Mesodermal cell (in vitro differentiated cells): ENCODE results near the gene GOLGA6L24.
"Not testable (repeated sequence)": the region's sequence is repeated elsewhere in the genome, so short reads cannot be mapped to it uniquely, and the experiment has no call there.

Experiments
- H3K27ac ChIP-seq: 2 replicates; pipeline ENCODE4 v1.7.0; 2013; ENCODE audit warnings: mild to moderate bottlenecking, low read depth, low read length, moderate library complexity; ENCODE audit not compliant: severe bottlenecking
- H3K36me3 ChIP-seq: 2 replicates; pipeline ENCODE4 v1.7.1; 2013; ENCODE audit warnings: mild to moderate bottlenecking, low read length, moderate library complexity; ENCODE audit not compliant: control insufficient read depth, insufficient read depth
- H3K4me1 ChIP-seq: one replicate; pipeline ENCODE4 v1.7.1; 2013; ENCODE audit warnings: mild to moderate bottlenecking, low read length; ENCODE audit not compliant: insufficient read depth, control insufficient read depth, poor library complexity, severe bottlenecking
- H3K4me3 ChIP-seq: 2 replicates; pipeline ENCODE4 v1.7.0; 2013; ENCODE audit warnings: low read length, control low read depth, mild to moderate bottlenecking; ENCODE audit not compliant: insufficient read depth, poor library complexity, severe bottlenecking; ENCODE audit errors: extremely low read depth
- H3K9me3 ChIP-seq: 2 replicates; pipeline ENCODE4 v1.7.1; 2013; ENCODE audit warnings: mild to moderate bottlenecking, low read length, moderate library complexity; ENCODE audit not compliant: control insufficient read depth
- WGBS, 2 experiments: methylation state at CpG; one replicate each; pipeline ENCODE4 v1.1.5; 2013; ENCODE audit warnings: missing lambda C conversion rate in 2 of 2; ENCODE audit not compliant: insufficient coverage in 2 of 2; 5-methylcytosine and 5-hydroxymethylcytosine counted together

Gene GOLGA6L24

GRCh38 chr15:28316958-28317357 lies 40.9 kb downstream of the GOLGA6L24 start:
- peaks cover 46% of the 10 kb centered on the region for H3K36me3 ChIP-seq
- H3K27ac ChIP-seq, H3K4me1 ChIP-seq, H3K9me3 ChIP-seq, H3K4me3 ChIP-seq: not testable (repeated sequence)
- 83 to 93% methylated on average over 1 to 5 of the region's 7 CpGs for WGBS, 2 experiments

GRCh38 chr15:28310454-28310853 lies 47.4 kb downstream of the GOLGA6L24 start:
- not testable (repeated sequence) for H3K4me1 ChIP-seq, H3K9me3 ChIP-seq, H3K4me3 ChIP-seq, H3K27ac ChIP-seq
- H3K36me3 ChIP-seq = peaks cover 56% of the 10 kb centered on the region
- WGBS, 2 experiments = no CpG with 5 or more reads among the region's 11 CpGs

- not testable (repeated sequence) for H3K4me3 ChIP-seq, H3K4me1 ChIP-seq, H3K9me3 ChIP-seq, H3K27ac ChIP-seq
- no CpG with 5 or more reads among the region's 5 CpGs for WGBS, 2 experiments
- peaks cover 40% of the 10 kb centered on the region for H3K36me3 ChIP-seq
Observed at GRCh38 chr15:28308718-28309117, 49.2 kb downstream of the GOLGA6L24 start.
